GM12865 (cell line): ENCODE results near the gene NF1.

Source experiments
- DNase-seq: peaks from one replicate; pipeline ENCODE4 v3.0.0; 2010; ENCODE audit warnings: low read depth
- H3K4me3 ChIP-seq: 2 replicates; pipeline ENCODE4 v1.5.1; 2011; ENCODE audit warnings: mild to moderate bottlenecking, low read depth, low read length, control low read depth
- TF ChIP-seq, protein P1 (sequence below): IDR thresholded peaks from 2 replicates; pipeline ENCODE4 v1.5.1; 2011; ENCODE audit warnings: low read length, control low read depth, low read depth, inconsistent platforms; ENCODE audit not compliant: insufficient read depth; ENCODE audit errors: missing control alignments

NF1 gene

GRCh38 chr17:31398381-31399311 lies 303.9 kb downstream of the NF1 start:
- DNase-seq: no peak
- H3K4me3 ChIP-seq: no peak overlapping the region
- TF ChIP-seq, protein P1, sequence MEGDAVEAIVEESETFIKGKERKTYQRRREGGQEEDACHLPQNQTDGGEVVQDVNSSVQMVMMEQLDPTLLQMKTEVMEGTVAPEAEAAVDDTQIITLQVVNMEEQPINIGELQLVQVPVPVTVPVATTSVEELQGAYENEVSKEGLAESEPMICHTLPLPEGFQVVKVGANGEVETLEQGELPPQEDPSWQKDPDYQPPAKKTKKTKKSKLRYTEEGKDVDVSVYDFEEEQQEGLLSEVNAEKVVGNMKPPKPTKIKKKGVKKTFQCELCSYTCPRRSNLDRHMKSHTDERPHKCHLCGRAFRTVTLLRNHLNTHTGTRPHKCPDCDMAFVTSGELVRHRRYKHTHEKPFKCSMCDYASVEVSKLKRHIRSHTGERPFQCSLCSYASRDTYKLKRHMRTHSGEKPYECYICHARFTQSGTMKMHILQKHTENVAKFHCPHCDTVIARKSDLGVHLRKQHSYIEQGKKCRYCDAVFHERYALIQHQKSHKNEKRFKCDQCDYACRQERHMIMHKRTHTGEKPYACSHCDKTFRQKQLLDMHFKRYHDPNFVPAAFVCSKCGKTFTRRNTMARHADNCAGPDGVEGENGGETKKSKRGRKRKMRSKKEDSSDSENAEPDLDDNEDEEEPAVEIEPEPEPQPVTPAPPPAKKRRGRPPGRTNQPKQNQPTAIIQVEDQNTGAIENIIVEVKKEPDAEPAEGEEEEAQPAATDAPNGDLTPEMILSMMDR: no peak

GRCh38 chr17:31400481-31400950 lies 305.7 kb downstream of the NF1 start:
- H3K4me3 ChIP-seq: no peak overlapping the region
- no peak for DNase-seq
- TF ChIP-seq, protein P1: no peak

GRCh38 chr17:31401456-31402254 lies 306.9 kb downstream of the NF1 start:
- TF ChIP-seq, protein P1: no peak
- no peak for DNase-seq
- H3K4me3 ChIP-seq: no peak overlapping the region

GRCh38 chr17:31404028-31404949 lies 309.5 kb downstream of the NF1 start:
- H3K4me3 ChIP-seq: no peak overlapping the region
- TF ChIP-seq, protein P1: no peak
- DNase-seq: no peak

DNA sequence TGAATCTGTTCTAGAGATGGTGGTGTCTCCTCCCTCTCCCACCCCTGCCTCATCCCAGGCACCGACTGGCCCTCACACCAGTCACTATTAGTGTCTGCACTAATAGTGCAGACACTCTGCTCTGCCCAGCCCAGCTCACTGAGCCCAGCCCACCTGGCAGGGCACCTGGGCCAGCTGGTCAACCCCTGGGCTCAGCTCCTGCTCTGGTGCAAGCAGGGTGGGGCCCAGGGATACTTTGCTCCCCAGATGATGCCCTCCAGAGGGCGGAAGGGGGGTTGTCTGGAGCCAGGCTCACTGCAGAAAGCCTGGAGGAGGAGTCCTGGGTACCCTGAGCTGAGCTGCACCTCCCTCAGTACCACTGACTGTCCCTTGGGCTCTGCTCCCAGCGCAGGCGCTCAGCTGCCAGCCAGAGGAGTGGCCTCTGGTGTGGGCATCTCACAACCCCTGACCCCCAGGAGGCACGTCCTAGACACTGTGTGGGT lies 311.2 kb downstream of the NF1 start:
- no peak overlapping the region for H3K4me3 ChIP-seq
- no peak for DNase-seq
- TF ChIP-seq, protein P1: no peak

DNA sequence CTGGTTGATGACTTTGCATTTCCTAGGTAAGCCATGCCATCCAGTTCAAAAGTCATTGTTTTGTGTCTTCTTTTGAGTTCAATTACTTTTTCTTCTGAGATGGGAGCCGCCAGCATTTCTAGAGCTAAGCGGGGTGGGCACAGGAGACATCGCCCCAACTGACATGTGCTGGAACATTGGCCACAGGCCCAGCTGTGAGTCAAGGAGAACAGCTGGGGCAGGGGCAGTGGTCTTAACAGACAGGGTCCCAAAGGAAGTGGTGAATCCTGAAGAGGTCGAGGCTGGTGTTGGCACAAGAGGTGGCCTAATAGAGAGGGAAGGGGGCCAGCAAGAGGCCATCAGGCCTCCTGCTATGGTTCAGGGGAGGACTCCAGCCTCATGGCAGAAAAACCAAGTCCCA lies 313.8 kb downstream of the NF1 start:
- TF ChIP-seq, protein P1: no peak
- DNase-seq: no peak

More for the DNA sequence above, 313.8 kb downstream of the NF1 start:
- no peak overlapping the region for H3K4me3 ChIP-seq
